GM21423 (cell line): ENCODE measurements around the gene TNS3.
A peak's percentile ranks its signal among the peaks of the same experiment; 100 is the strongest.

Source experiments
- ATAC-seq: cut with Tn5 transposase; IDR thresholded peaks from one replicate; pipeline ENCODE4 v1.9.1; 2021; ENCODE audit warnings: mild to moderate bottlenecking, moderate library complexity; ENCODE audit not compliant: unreplicated experiment

TNS3 gene

GRCh38 chr7:47376991-47377616, 204.8 kb downstream of the TNS3 start:
- ATAC-seq = no peak

DNA sequence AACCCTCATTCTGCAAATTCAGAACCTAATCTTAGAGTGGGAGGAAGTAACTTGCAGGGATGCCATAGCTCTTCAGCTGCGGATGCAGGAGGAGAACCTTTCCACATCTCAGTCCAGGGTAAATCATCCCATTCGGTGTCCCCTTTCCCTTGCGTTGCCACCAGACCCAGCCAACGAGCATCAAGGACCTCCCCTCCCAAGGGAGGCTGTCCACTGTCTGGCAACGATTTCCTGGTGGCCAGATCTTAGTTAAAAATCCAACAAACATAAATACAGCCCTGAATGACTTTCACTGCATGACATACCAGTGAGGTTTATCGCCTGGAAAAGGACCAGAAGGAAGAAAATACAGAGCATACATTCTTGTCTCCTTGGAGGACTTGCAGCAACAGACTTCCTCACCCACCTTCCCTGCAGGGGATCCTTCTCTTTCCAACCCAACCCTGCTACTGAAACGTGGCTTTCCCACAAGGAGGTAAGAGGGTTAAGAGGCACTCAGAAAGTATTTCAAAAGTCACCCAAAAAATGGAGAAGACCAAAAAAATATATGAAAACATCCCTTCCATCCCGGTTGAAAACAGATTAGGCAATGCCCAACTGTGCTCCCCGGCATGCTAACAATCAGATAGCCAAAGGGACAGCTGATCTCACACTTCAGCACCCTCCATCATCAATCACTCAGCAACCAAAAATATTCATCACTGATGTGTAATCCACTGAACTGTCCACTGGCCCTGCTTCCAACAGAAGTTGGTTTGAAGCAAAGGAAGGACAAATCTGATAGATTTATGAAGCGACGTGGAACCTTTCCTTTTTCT, 206.6 kb downstream of the TNS3 start:
- no peak for ATAC-seq

GRCh38 chr7:47374538-47374937, 207.4 kb downstream of the TNS3 start:
- ATAC-seq = no peak

GRCh38 chr7:47373871-47374451, 207.9 kb downstream of the TNS3 start:
- ATAC-seq = no peak

DNA sequence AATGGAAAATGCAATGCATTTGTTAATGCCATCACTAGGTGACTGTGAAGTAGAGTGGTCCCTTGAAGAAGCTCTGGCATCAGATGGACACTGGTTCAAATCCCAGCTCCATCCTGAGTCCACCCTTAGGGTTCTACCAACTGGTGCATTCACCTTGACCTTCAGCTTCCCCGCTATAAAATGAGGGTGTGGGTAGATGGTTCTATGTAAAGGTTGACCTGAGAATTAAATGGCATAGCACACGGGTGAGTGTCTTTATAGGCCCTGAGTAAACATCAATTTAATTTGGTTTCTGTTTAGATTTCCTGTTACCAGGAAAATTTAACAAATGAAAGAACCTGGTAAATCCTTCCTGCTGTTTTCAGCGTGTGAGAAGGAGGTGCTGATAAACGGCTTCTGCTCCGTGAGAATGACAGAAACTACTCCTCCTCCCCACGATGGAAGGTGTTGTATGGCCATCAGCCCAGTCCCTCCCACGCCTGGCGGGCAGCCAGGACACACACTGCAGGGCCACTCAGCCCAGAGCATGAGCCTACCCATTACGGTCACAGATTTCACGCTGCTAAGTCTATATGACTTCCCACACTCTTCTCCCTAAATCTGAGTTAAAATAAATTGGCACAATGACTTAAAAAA, 210.1 kb downstream of the TNS3 start:
- ATAC-seq = no peak

DNA sequence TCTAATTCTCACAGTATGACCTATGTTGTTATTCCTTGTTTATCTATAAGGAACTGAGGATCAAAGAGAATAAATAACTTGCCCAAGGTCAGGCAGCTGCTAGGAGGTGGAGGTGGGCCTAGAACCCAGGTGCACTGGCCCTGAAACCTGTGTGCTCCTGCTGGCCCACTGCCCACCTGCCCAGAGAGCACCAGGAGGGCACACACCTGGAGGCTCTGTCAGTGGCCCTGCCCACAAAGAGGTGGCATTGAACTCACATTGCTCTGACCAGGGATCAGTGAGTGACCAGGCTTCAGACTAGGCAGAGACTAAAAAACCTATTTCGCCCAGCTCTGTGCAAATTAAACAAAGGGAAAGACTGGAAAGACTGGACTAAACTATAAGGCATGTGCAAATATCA, 210.6 kb downstream of the TNS3 start:
- ATAC-seq = no peak

DNA sequence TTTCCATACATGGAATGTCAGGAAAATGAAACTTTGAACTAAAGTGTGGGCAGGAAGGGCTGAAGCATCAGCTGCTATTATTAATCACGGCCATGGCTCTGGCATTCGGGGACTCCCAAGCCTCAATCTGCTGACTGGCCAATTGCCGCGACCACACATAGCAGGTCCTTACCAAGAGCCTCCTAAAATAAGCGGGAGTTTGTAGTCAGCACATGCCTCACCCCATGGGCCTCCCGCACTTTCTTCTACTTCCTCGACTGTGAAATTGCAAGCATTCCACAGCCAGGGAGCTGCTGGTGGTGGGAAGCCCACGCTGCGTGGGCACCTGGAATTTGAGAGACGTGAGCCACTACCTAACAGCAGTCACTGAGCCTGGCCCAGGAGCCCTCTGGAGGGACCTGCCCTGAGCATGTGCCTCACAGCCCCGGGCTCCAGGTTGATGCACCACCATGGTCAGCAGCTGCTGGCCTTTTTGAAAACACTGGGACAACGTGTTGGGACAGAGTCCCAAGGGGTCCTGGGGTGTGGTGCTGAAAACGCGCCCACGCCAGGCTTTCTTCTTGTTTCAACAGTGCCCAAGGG, 211.4 kb downstream of the TNS3 start:
- ATAC-seq = no peak

DNA sequence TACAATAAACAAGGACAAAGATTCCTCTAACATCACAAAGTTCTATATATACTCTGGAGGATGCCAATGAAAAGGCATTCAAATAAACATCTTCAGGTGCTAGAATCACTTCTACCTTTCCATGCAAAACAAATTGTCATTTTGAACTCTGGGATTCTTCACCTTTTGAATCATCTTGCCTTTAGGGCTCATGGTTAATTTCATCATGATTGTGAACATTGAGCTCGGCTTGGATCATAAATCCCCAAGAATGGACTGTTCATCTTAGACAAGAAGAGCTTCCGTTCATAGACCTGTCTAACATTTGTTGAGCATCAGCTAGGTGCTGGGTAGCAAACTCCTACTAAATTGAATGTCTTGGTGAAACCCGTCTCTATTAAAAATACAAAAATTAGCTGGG, 212.2 kb downstream of the TNS3 start:
- ATAC-seq = no peak

- ATAC-seq = no peak
Observed at GRCh38 chr7:47368190-47368812, 213.6 kb downstream of the TNS3 start.

GRCh38 chr7:47367369-47367768, 214.5 kb downstream of the TNS3 start:
- no peak for ATAC-seq

DNA sequence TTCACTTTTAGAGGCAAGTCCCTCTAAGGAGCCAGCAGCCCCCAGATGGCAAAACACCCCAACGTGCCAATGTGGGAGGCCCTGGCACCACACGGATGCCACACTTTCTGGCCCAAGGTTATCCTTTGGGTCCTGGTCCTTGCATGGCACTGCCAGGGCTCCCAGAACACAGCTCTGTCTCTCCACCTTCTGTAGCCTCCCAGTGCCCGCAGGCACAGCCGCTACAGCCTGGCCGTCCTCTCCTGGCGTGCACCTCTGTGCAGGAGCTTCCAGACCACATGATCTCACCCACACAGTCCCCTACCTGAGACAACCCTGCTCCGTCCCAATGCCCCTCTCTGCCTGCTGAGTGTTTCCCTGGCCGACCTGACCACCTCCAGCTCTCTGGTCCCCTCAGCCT, 215.0 kb downstream of the TNS3 start:
- no peak for ATAC-seq

GRCh38 chr7:47366211-47366610, 215.7 kb downstream of the TNS3 start:
- no peak for ATAC-seq

- no peak for ATAC-seq
Observed at GRCh38 chr7:47362984-47363383, 218.9 kb downstream of the TNS3 start.

DNA sequence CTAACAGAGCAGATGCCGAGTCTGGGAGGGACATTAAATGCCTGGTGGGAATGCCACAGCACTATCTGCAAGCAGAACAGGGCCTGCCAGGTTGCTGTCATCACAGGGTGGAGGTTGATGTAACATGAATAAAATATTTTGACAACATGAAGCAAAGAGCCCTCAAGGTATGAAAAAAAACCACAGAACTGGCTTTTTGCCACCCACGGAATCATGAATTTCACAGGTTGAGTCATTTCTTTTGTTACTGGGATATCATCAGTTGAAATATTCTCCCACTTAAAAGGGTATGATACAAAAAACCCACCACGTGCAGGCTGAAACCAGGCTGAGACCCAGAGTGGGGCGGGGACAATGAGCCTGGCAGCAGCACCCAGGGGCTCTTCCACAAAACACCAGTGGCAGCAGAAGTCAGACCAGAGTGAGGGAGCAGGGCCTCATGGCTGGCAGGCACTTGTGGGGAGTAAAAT, 220.1 kb downstream of the TNS3 start:
- ATAC-seq = no peak

- ATAC-seq = no peak
Observed at GRCh38 chr7:47361236-47361635, 220.7 kb downstream of the TNS3 start.

GRCh38 chr7:47360301-47360900, 221.5 kb downstream of the TNS3 start:
- ATAC-seq = no peak

- no peak for ATAC-seq
Observed at GRCh38 chr7:47358944-47359588, 222.8 kb downstream of the TNS3 start.

- no peak for ATAC-seq
Observed at GRCh38 chr7:47358357-47358756, 223.6 kb downstream of the TNS3 start.

DNA sequence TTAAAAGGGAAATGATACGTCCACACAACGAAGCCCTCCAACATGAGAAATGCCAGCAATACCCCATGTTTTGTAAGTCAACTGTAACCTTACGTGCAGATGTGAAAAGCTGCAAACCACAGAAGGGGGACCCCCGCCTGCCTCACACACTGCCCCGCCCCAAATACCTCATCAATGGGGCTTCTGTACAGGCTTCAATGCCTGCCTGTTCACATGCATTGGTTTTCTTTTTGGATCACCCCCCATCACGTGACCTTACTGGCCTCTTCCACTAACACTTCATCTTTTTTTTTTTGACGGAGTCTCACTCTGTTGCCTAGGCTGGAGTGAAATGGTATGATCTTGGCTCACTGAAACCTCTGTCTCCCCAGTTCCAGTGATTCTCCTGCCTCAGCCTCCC, 224.0 kb downstream of the TNS3 start:
- ATAC-seq = peak; percentile 47

- ATAC-seq = no peak
Observed at GRCh38 chr7:47357361-47357760, 224.6 kb downstream of the TNS3 start.
